ENCODE data around the gene CBLC.

GRCh38 chr19:44807652-44808462, 30.2 kb downstream of the CBLC start:
- no peak for TF ChIP-seq POLR2AphosphoS5 (IDR thresholded peaks at IDR 0.05; ENCODE audit: low read depth, low read length)
- peak; percentile 83 for TF ChIP-seq CTCF (IDR thresholded peaks at IDR 0.05)
- no peak for TF ChIP-seq REST (IDR thresholded peaks at IDR 0.05; ENCODE audit: insufficient read depth in 1 of 2, low read depth in 2 of 2, low read length in 1 of 2)
